Stimulated activated CD4-positive, alpha-beta T cell treated with anti-CD3 and anti-CD28 coated beads, Interleukin-4, amount 100 ng/mL, for 1 hour (primary cell): ENCODE data around the gene ADIPOQ.
"Not testable (repeated sequence)": the region's sequence is repeated elsewhere in the genome, so short reads cannot be mapped to it uniquely, and the experiment has no call there.

Experiments used
- DNase-seq: peaks from one replicate; pipeline ENCODE4 v3.0.0-alpha.2; 2020

The ADIPOQ gene

DNA sequence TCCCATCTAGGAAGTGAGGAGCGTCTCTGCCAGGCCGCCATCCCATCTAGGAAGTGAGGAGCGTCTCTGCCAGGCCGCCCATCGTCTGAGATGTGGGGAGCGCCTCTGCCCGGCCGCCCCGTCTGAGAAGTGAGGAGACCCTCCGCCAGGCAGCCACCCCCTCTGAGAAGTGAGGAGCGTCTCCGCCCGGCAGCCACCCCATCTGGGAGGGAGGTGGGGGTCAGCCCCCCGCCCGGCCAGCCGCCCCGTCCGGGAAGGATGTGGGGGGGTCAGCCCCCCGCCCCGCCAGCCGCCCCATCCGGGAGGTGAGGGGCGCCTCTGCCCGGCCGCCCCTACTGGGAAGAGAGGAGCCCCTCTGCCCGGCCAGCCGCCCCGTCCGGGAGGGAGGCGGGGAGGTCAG lies 31.3 kb downstream of the ADIPOQ start:
- not testable (repeated sequence) for DNase-seq

DNA sequence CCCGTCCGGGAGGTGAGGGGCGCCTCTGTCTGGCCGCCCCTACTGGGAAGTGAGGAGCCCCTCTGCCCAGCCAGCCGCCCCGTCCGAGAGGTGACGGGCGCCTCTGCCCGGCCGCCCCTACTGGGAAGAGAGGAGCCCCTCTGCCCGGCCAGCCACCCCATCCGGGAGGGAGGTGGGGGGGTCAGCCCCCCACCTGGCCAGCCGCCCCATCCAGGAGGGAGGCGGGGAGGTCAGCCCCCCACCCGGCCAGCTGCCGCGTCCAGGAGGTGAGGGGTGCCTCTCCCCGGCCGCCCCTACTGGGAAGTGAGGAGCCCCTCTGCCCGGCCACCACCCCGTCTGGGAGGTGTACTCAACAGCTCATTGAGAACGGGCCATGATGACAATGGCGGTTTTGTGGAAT lies 31.7 kb downstream of the ADIPOQ start:
- DNase-seq = not testable (repeated sequence)

DNA sequence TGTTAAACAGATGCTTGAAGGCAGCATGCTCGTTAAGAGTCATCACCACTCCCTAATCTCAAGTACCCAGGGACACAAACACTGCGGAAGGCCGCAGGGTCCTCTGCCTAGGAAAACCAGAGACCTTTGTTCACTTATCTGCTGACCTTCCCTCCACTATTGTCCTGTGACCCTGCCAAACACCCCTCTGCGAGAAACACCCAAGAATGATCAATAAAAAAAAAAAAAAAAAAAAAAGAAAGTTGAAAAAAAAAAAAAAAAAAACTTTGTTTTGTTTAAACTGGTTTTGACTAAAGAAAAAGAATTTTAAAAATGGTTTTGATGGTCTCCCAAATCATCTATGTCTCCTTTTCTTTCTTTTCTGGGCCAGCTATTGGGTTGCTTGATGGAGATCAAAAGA lies 32.3 kb downstream of the ADIPOQ start:
- not testable (repeated sequence) for DNase-seq

DNA sequence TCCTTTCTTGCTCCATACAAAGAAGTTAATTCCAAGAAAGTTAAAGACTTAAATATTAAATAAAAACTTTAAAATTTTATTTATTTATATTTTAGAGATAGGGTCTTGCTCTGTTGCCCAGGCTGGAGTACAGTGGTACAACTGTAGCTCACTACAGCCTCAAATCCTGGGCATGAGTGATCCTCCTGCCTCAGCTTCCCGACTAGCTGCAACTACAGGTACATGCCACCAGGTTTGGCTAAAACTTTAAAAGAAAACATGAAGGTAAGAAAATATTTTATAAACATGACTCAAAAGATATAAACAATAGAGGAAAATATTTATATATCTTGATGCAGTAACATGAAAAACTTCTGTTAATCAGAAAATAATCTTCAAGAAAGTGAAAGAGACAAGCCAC lies 33.2 kb downstream of the ADIPOQ start:
- DNase-seq = no peak

DNA sequence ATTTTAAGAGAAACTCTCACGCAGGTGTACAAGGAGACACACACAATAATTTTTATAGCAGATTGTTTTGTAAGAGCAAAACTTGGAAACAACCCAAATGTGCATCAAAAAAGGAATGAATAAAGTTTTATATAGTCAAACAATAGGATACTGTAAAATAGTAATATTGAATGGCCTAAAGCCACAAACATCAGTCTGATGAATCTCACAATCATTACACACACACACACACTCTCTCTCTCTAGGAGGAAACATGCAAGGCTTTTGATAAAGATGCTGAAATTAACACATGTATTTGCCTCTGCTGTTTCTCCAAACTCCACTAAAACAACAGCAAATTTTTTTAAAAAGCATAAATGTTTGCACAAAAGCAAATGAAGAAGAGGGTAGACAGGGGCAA lies 37.3 kb downstream of the ADIPOQ start:
- no peak for DNase-seq

DNA sequence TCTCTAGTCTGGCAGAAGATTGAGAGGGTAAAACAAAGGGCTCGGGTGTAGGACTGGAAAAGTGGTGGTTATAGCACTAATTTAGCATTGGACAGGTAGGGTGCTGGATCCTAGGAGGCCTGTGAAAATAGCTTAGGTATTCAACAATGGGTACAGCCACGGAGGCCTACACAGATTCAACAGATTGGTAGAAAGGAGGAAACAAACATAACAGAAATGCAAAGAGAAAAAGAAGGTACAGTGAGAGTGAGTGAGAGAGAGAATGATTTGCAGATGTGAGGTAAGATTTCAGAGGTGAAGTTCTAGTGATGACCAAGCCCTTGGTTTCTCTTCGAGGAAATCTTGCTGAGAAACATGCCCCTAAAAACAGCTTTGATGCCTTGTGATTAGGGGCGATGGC lies 37.9 kb downstream of the ADIPOQ start:
- no peak for DNase-seq

DNA sequence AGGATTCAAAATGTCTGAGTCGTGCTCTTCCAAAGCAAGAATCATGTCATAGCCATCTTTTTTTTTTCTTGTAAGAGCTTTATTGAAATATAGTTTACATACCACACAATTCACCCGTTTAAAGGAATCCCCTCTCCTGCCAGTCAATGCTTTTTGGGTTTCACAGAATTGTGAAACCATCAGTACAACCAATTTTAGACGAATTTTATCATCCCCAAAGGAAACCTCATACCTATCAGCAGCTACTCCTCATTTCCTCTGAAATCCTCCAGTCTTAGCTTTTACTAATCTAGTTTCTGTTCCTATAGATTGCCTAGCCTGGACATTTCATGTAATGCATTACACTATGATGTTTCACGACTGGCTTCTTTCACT lies 39.6 kb downstream of the ADIPOQ start:
- DNase-seq = no peak

DNA sequence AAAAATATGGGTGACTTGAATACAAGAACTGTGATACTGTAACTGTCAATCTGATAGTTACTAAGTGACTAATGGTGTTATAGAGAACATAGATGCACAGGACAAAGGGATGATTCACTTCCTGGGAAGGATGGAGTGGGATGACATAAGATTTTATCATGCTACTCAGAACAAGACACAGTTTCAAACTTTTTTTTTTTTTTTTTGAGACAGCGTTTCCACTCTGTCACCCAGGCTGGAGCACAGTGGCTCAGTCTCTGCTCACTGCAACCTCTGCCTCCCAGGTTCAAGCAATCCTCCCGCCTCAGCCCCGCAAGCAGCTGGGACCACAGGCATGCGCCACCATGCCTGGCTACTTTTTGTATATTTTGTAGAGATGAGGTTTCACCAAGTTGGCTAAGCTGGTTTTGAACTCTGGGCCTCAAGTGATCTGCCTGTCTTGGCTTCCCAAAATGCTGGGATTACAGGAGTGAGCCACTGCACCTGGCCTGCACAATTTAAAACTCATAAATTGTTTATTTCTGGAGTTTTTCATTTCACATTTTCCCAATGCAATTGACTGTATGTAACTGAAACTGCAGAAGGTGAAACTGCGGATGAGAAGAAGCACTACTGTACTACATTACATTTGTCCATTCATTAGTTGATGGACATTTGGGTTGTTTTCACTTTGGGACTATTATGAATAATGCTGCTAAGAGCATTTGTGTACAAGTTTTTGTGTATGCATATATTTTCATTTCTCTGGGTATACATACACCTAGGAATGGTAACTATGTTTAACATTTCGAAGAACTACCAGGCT lies 40.6 kb downstream of the ADIPOQ start:
- DNase-seq = peak; percentile 51

DNA sequence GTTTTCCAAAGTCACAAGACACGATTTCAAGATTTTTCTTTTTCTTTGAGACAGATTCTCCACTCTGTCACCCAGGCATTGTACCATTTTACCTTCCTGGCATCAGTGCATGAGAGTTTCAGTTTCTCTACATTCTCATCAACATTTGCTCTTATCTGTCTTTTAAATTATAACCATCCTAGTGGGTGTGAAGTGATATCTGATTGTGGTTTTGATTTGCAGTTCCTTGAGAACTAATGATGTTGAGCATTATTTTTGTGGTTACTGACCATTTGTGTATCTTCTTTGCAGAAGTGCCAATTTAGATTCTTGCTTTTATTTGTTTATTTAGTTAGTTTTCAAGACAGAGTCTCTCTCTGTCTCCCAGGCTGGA lies 41.2 kb downstream of the ADIPOQ start:
- DNase-seq = no peak

DNA sequence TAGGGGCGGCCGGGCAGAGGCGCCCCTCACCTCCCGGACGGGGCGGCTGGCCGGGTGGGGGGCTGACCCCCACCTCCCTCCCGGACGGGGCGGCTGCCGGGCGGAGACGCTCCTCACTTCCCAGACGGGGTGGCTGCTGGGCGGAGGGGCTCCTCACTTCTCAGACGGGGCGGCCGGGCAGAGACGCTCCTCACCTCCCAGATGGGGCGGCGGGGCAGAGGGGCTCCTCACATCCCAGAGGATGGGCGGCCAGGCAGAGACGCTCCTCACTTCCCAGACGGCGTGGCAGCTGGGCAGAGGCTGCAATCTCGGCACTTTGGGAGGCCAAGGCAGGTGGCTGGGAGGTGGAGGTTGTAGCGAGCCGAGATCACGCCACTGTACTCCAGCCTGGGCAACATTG lies 42.4 kb downstream of the ADIPOQ start:
- DNase-seq = not testable (repeated sequence)

DNA sequence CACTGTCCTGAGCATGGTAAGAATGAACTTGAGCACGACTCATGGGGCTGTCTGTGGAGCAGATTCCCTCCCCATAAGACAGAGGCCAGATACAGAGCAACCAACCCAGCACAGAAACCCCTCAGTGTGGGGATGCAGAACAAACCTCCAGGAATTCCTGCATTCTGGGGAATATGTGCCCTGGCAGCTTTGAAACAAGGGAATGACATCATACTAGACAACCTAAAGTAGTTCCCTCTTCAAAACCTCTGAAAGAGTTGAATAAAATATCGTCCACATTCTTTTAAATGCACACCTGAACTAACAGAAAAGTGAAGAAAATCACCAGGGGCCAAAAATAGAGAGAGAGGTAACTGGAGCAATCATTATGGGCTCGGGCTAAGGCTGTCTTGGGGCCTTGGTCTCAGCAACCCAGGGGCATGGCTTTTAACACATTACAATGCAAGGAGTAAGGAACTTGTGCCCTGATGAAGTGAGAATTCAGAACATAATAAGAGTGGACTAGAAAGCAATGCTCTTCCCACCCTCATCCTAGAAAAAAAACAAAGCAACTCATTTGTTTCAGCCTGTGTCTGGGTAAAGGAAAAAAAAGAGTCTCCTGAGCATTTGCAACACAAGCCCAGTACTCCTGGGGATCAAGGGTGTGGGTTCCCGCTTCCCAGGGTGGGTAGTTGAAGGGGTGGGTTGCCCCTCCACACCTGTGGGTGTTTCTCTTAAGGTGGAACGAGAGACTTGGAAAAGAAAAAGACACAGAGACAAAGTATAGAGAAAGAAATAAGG lies 43.9 kb downstream of the ADIPOQ start:
- no peak for DNase-seq

DNA sequence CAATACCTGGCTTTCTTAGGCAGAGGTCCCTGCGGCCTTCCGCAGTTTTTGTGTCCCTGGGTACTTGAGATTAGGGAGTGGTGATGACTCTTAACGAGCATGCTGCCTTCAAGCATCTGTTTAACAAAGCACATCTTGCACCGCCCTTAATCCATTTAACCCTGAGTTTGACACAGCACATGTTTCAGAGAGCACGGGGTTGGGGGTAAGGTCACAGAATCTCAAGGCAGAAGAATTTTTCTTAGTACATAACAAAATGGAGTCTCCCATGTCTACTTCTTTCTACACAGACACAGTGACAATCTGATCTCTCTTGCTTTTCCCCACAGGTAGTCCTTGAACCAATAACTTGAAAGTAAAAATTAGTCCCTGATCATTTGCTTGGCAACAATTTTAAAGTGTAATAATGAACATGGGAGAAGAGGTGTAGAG lies 45.0 kb downstream of the ADIPOQ start:
- DNase-seq = not testable (repeated sequence)

DNA sequence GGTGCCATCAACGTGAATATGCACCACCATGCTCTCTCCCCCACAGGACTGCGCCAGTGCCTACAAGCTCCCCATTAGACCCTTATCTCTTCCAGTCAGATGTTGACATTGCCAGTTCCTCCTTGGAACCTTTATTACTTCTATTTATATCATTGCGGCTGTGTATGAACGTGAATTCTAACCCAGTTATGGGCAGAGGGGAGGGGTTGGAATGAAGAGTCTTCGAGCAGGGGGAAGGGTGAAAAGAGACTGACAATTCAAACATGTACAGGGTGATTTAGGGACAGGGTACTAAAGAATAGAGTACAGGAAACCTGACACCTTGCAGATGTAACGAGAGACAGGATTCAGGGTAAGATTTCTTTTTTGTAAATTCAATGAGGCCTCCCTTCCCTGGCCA lies 46.1 kb downstream of the ADIPOQ start:
- DNase-seq = no peak

DNA sequence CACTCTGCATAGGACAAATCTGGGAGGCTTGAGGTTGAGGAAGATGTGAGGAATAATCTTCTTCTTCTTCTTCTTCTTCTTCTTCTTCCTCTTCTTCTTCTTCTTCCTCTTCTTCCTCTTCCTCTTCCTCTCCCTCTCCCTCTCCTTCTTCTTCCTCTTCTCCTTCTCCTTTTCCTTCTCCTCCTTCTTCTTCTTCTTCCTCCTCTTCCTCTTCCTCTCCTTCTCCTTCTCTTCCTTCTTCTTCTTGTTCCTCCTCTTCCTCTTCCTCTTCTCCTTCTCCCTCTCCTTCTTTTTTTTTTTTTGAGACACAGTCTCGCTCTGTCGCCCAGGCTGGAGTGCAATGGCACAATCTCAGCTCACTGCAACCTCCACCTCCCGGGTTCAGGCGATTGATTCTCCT lies 47.2 kb downstream of the ADIPOQ start:
- DNase-seq = not testable (repeated sequence)

DNA sequence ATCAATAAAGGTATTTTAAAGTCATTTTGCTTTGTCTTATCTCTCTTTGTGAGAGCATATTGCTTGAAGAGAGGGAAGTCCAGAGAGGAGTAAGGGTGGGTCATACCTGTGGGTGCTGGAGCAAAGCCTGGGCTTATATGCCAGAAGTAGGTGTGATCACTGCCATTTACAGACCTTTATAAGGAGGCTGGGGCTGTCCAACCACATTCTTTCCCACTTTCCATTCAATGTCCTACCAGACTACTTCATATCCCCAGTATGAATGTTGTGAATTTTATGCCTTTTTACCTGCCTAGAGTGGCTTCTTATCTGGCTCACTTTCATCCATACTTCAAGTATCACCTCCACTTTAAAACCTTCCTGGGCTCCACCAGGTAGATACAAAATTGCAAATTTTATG lies 48.4 kb downstream of the ADIPOQ start:
- DNase-seq = no peak

DNA sequence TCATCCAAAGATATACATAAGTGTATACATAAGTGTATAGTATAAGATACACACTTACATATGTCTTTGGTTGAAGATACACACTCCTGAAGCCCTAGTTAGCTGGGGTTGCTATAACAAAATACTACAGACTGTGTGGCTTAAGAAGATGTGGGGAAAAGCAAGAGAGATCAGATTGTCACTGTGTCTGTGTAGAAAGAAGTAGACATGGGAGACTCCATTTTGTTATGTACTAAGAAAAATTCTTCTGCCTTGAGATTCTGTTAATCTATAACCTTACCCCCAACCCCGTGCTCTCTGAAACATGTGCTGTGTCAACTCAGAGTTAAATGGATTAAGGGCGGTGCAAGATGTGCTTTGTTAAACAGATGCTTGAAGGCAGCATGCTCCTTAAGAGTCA lies 50.6 kb downstream of the ADIPOQ start:
- not testable (repeated sequence) for DNase-seq

DNA sequence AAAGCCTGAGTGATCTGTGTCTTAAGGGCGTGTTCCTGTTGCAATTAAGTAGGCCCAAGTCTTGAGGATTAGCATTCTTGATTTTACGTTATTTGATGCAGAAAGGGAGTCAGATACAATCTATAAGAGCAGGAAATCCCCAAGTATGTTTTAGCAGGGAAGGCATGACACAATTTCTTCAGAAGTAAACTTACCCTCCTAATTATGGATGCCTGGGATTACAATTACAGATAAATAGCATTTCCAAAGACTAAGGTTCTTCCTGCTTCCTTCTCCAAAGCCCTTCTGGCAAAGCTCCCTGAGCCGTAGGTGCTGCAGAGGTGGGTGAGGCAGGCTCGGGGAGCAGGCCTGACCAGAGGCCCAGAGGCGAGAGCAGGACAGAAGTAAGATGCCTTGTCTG lies 52.9 kb downstream of the ADIPOQ start:
- no peak for DNase-seq

DNA sequence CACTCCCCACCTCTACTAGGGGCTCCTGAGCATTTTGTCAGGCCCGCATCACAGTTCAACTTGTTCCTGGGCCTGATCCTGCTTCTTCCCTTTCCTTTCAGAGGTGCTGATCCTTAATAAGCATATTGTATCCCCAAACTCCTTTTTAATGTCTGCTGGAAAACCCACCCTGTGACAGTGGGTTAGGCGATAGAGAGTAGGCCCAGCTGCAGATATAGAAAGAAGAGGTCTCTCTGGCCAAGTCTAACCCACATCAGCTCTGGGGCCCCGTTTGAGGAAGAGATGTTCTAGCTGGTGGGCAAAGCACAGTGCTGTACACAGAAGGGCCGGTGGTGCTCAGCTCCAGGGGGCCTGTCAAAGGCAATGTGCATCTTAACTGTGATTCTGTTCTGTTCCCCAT lies 53.5 kb downstream of the ADIPOQ start:
- no peak for DNase-seq

DNA sequence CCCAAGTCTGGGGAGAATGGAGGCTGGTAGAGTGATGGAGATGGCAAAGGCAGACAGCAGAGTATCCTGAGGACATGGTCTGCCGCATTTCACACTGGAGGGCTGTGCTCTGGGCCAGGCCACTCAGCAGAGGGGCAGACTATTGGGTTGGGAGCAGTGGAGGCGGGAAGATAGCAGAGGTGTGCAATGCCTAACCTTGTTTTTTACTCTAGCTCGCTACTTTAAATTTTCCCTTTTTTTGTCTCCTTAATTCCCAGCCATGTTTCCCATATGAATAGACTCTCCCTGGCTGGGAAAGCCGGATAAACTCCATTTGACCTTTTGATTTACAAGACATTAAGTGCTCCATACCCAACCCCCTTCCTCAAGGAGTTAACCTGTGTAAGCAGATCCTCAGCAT lies 54.4 kb downstream of the ADIPOQ start:
- DNase-seq = no peak

DNA sequence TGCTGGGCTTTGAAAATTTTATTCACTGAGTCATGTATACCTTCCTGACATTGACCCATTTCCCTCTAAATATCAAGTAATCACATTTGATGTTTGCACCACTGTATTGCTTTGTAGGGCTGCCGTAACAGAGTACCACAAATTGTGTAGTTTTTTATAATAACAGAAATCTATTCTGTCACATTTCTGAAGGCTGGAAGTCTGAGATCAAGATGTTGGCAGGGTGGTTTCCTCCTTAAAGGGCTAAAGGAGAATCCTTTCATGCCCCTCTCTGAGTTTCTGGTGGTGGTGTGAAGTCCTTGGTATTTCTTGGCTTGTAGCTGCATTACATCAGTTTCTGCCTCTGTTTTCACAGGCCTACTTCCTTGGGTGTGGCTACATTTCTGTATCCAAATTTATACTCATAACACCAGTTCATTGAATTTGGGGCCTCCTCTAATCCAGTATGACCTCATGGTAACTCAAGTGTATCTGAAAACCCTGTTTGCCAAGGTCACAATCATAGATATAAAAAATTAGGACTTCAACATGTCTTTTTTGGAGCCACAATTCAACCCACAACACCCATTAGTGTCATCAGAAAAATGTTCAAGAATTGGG lies 58.7 kb downstream of the ADIPOQ start:
- no peak for DNase-seq

DNA sequence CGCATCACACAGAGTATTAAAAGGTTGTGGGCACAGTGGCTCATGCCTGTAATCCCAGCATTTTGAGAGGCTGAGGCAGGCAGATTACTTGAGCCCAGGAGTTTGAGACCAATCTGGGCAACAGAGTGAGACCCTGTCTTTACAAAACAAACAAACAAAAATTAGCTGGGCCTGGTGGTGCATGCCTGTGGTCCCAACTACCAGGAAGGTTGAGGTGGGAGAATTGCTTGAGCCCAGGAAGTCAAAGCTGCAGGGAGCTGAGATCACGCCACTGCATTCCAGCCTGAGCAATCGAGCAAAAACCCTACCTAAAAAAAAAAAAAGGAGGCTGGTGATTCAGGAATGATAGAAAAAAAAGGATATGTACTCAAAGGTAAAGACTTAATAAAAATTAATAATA lies 59.6 kb downstream of the ADIPOQ start:
- no peak for DNase-seq

DNA sequence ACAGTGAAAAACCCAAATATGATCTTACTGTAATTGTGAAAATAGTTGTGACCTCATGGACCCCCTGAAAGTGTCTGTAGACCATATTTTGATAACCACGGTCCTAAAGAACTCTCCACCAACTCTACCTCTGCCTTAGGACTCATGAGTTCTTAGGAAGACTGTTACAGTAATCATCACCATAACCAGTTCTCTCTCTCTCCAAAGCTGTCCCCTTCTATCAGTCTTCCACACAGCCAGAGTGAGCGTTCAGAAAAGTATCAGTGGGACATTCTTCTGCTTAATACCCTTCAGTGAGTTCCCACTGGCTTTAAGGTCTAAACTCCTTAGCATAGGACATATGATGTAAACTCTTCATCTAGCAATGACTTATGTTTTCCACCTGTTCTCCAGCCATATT lies 60.2 kb downstream of the ADIPOQ start:
- no peak for DNase-seq

DNA sequence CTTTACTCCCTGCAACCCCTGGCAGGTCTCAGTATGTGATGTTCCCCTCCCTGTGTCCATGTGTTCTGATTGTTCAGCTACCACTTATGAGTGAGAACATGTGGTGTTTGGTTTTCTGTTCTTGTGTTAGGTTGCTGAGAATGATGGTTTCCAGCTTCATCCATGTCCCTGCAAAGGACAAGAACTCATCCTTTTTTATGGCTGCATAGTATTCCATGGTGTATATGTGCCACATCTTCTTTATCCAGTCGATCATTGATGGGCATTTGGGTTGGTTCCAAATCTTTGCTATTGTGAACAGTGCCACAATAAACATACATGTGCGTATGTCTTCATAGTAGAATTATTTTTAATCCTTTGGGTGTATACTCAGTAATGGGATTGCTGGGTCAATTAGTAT lies 61.2 kb downstream of the ADIPOQ start:
- DNase-seq = not testable (repeated sequence)

DNA sequence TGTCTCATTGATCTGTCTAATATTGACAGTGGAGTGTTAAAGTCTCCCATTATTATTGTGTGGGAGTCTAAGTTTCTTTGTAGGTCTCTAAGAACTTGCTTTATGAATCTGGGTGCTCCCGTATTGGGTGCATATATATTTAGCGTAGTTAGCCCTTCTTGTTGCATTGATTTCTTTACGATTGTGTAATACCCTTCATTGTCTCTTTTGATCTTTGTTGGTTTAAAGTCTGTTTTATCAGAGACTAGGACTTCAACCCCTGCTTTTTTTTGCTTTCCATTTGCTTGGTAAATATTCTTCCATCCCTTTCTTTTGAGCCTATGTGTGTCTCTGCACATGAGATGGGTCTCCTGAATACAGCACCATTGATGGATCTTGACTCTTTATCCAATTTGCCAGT lies 64.6 kb downstream of the ADIPOQ start:
- DNase-seq = not testable (repeated sequence)
